Prostate gland (tissue), 2 donors: ENCODE data around the gene HAUS3. TPM values are rescaled to one million over a fixed set of nuclear protein-coding genes. Genes with fewer than 3 reads are reported as not detected.
"Not testable (repeated sequence)": the region's sequence is repeated elsewhere in the genome, so short reads cannot be mapped to it uniquely, and the experiment has no call there.

ENCODE experiments used
- DNase-seq: peaks from one replicate; pipeline ENCODE4 v3.0.0-alpha.2; 2019; ENCODE audit warnings: low spot score
- H3K27ac ChIP-seq, 2 donors: fragments of 200-600 bp; sonication (generic); 2 replicates each; pipeline ENCODE4 v1.5.1; 2017 to 2019
- H3K27me3 ChIP-seq: fragments of 200-600 bp; sonication (generic); replicated peaks from 2 replicates; pipeline ENCODE4 v1.5.1; 2019; ENCODE audit not compliant: insufficient read depth
- H3K36me3 ChIP-seq, 2 donors: fragments of 200-600 bp; sonication (generic); 1 replicate in 1 of 2; 2 replicates in 1 of 2; pipeline versions ENCODE4 v1.5.1 to v1.8.1; 2017 to 2019
- H3K4me1 ChIP-seq: fragments of 200-600 bp; sonication (generic); replicated peaks from 2 replicates; pipeline ENCODE4 v1.5.1; 2019
- H3K4me3 ChIP-seq, 2 donors: fragments of 200-600 bp; sonication (generic); 2 replicates each; pipeline ENCODE4 v1.5.1; 2017 to 2019
- H3K9me3 ChIP-seq: fragments of 200-600 bp; sonication (generic); 2 replicates; pipeline ENCODE4 v1.5.1; 2017
- CTCF ChIP-seq, 4 experiments: fragments of 200-600 bp in 2 of 4; fragments of 450-650 bp in 2 of 4; sonication (generic) in 2 of 4; IDR thresholded peaks; 1 replicate in 3 of 4; 2 replicates in 1 of 4; pipeline ENCODE4 v1.5.1; 2016 to 2019; ENCODE audit warnings: antibody characterized with exemption in 4 of 4, mild to moderate bottlenecking in 2 of 4, moderate library complexity in 2 of 4
- POLR2A ChIP-seq: fragments of 450-650 bp; IDR thresholded peaks from one replicate; pipeline ENCODE4 v1.6.1; 2016; ENCODE audit warnings: antibody characterized with exemption, mild to moderate bottlenecking
- POLR2AphosphoS5 ChIP-seq: sonication (generic); formaldehyde crosslinking; IDR thresholded peaks from one replicate; pipeline ENCODE4 v1.6.1; 2017; ENCODE audit warnings: antibody characterized with exemption
- WGBS: methylation state at CpG from one replicate; pipeline ENCODE4 v1.1.5; 2018; 5-methylcytosine and 5-hydroxymethylcytosine counted together
- intact Hi-C: fragments of 100-400 bp; cut with DNase I; formaldehyde crosslinking; loops from one replicate; pipeline ENCODE4 v1.14.2; 2022
- total RNA-seq, 2 donors: library from RNA; depleted of rRNA; stranded (reverse); fragments of >200 nt; gene quantifications; one replicate each; pipeline ENCODE4 v1.1.0, GENCODE V29; 2016

The HAUS3 gene
- total RNA-seq, 2 donors from 2014 or later = 21.1 to 24.2 TPM

DNA sequence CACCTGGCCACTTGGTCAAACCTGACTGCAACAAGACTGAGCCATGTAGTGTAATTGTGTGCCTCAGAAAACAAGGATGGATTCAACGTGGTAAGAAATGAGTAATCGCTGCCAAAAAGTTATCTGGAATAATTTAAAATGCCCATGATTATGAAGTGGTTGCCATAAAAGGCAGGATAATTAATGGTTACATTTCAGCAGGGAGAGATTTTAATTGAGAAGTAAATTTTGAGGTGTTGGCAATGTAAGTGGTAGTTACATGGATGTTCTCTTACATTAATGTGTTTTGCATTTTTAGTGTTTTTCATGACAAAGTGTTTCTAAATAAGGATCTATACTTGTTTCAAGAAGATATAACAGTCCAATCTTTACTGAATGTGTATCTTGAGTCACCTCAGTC lies 15.7 kb downstream of the HAUS3 start:
- H3K4me3 ChIP-seq = no peak overlapping the region
- H3K4me1 ChIP-seq = no peaks in the 10 kb centered on the region
- H3K9me3 ChIP-seq = no peaks in the 10 kb centered on the region
- no peak overlapping the region for H3K27ac ChIP-seq
- no peak for TF ChIP-seq POLR2AphosphoS5
- TF ChIP-seq CTCF (IDR thresholded peaks at IDR 0.05) = no peak
- TF ChIP-seq POLR2A = no peak
- 79% methylated on average over 2 of the region's 2 CpGs for WGBS
- H3K27me3 ChIP-seq = no peaks in the 10 kb centered on the region
- H3K36me3 ChIP-seq = no peaks in the 10 kb centered on the region
- DNase-seq = no peak
- intact Hi-C loops = no loop called here

- no peak for TF ChIP-seq POLR2A
- TF ChIP-seq POLR2AphosphoS5 = no peak
- TF ChIP-seq CTCF (IDR thresholded peaks at IDR 0.05) = no peak
- intact Hi-C loops = loop anchor here (5.0 kb wide), 1 partner anchor 239 kb away; no protein-coding TSS in a partner anchor
- WGBS = 51% methylated on average over 2 of the region's 2 CpGs
These were observed 19.1 kb downstream of the HAUS3 start for GRCh38 chr4:2222838-2223237.

GRCh38 chr4:2221378-2221777 lies 20.5 kb downstream of the HAUS3 start:
- DNase-seq, H3K4me1 ChIP-seq, H3K36me3 ChIP-seq, H3K4me3 ChIP-seq, H3K27ac ChIP-seq, H3K27me3 ChIP-seq, H3K9me3 ChIP-seq: not testable (repeated sequence)
- intact Hi-C loops = loop anchor here (5.0 kb wide), 1 partner anchor 241 kb away; no protein-coding TSS in a partner anchor
- WGBS = 67% methylated on average over 4 of the region's 4 CpGs

More at GRCh38 chr4:2222838-2223237, 19.1 kb downstream of the HAUS3 start:
- Histone ChIP-seq H3K27me3 (no peaks in the 10 kb centered on the region), H3K4me3 (no peak overlapping the region), H3K36me3 (no peaks in the 10 kb centered on the region), H3K27ac (no peak overlapping the region), H3K9me3 (no peaks in the 10 kb centered on the region), H3K4me1 (no peaks in the 10 kb centered on the region)
- DNase-seq = no peak

- H3K4me3 ChIP-seq = no peak overlapping the region
- H3K4me1 ChIP-seq = no peaks in the 10 kb centered on the region
- DNase-seq = peak; percentile 72
- intact Hi-C loops = loop anchor here (5.0 kb wide), 1 partner anchor 242 kb away; no protein-coding TSS in a partner anchor
- H3K27ac ChIP-seq = no peak overlapping the region
- no peaks in the 10 kb centered on the region for H3K36me3 ChIP-seq
- H3K27me3 ChIP-seq = no peaks in the 10 kb centered on the region
- no peaks in the 10 kb centered on the region for H3K9me3 ChIP-seq
- WGBS = 14% methylated on average over 10 of the region's 10 CpGs
- no peak for TF ChIP-seq POLR2A
- TF ChIP-seq POLR2AphosphoS5 = peak; percentile 48
- TF ChIP-seq CTCF (IDR thresholded peaks at IDR 0.05) = peak; percentile 54 to 84 (median 82)
These were observed 21.8 kb downstream of the HAUS3 start for GRCh38 chr4:2220016-2220630.

DNA sequence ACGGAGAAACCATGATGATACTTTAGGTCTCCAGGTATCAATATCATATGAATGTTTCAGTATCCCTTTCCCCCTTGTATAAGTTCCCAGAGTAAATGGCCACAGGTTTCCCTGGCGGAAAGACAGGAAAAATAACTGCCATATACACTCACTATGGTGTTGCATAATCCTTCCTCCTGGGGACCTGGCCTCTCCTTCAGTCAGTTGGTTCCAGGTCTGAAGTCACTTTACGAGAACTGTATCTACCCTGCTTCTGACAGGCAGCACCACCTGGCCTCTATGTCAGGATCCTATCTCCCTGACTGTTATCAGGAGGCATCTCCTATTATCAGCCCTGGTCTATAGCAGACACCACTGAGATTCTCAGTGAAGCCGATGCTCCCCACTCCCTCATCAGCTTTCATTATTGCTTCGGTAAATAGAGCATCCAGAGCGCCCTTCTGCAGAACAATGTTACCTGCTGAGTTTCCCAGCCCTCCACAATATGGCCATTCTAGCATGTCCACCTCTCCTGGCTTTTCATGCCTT lies 22.6 kb downstream of the HAUS3 start:
- intact Hi-C loops = loop anchor here (5.0 kb wide), 1 partner anchor 133 kb away; no protein-coding TSS in a partner anchor
- no peak overlapping the region for H3K27ac ChIP-seq
- H3K9me3 ChIP-seq = no peaks in the 10 kb centered on the region
- no peaks in the 10 kb centered on the region for H3K27me3 ChIP-seq
- WGBS = 89% methylated on average over 6 of the region's 6 CpGs
- DNase-seq = no peak
- no peak for TF ChIP-seq POLR2AphosphoS5
- no peak for TF ChIP-seq CTCF (IDR thresholded peaks at IDR 0.05)
- TF ChIP-seq POLR2A = no peak
- H3K4me1 ChIP-seq = no peaks in the 10 kb centered on the region
- H3K4me3 ChIP-seq = no peak overlapping the region
- no peaks in the 10 kb centered on the region for H3K36me3 ChIP-seq
